ENCODE data around the gene ELMO3.

Gene ELMO3, protein sequence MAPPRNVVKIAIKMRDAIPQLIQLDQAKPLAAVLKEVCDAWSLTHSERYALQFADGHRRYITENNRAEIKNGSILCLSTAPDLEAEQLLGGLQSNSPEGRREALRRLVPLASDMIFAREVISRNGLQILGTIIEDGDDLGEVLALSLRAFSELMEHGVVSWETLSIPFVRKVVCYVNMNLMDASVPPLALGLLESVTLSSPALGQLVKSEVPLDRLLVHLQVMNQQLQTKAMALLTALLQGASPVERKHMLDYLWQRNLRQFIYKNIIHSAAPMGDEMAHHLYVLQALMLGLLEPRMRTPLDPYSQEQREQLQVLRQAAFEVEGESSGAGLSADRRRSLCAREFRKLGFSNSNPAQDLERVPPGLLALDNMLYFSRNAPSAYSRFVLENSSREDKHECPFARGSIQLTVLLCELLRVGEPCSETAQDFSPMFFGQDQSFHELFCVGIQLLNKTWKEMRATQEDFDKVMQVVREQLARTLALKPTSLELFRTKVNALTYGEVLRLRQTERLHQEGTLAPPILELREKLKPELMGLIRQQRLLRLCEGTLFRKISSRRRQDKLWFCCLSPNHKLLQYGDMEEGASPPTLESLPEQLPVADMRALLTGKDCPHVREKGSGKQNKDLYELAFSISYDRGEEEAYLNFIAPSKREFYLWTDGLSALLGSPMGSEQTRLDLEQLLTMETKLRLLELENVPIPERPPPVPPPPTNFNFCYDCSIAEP

DNA sequence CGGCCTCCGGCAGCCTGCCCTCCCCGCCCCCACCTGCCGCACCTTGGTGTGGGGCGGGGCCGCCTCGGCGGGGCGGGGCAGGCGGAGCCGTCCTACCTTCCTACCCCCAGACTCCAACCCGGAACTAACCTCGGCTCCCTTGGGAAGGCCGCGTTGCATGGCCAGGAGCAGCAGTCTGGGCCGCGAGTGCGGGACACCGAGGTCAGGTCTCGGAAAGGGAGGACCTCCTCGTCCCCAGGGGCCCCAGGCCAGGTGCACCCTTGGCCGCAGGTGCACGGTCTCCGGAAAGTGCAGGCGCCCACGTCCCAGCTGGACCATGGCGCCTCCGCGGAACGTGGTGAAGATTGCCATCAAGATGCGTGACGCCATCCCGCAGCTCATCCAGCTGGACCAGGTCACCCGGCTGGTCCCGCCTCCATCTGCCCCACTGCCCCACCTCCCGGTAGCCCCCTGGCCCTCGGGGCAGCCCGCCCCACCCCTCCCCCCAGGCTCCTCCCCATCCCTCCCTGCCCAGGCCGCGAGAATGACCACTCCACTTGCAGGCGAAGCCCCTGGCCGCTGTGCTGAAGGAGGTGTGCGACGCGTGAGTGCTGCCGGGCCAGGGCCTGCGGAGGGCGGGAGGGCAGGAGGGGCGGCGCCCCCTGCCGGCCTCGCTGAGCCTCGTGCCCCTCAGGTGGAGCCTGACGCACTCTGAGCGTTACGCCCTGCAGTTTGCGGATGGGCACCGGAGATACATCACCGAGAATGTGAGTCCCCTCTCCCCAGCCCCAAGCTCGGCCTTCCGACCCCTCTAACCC is at the start of gene ELMO3:
Gene ELMO3, plus strand, starts transcription at position 121 of the 797 bp plus-strand sequence. Its CDS starts 196 bp downstream, at position 317.
- DNase-seq = no peak

- DNase-seq = no peak
Measured at GRCh38 chr16:67149276-67150046, 49.5 kb upstream of the ELMO3 start.

GRCh38 chr16:67150047-67150832 is 48.7 kb upstream of the ELMO3 start:
- DNase-seq = no peak

DNA sequence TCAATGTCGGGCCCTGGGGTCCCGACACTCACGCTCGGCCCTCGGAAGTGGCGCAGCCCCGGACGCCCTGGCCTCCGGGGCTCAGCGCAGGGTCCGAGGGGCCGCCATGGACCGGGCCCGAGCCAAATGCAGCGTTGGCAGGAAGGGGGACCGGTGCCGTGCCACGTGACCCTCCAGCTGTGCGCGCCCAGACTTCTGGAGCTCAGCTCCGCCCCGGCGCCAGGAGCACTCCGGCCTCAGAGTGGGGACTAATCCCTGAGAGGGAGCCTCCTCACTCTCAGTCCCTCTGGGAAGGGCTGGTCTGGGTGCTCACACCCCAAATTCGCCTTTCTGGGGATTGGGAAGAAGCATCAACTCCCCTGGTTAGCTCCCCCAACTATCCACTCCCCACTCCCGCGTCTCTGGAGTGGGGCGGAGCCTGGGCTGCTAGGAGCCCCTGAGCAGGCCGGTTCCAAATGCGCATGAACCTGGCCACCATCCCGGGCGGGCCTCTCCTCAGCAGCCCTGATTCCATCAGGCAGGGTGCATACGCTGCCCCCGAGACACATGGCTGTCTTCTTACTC is 48.0 kb upstream of the ELMO3 start, which contains the start of gene B3GNT9:
Gene B3GNT9, minus strand, starts transcription at position 166 of the 564 bp plus-strand sequence. CDS start 513 bp downstream, outside the sequence.
- DNase-seq = no peak

- DNase-seq = no peak
Measured at GRCh38 chr16:67151431-67152097, 47.4 kb upstream of the ELMO3 start.

DNA sequence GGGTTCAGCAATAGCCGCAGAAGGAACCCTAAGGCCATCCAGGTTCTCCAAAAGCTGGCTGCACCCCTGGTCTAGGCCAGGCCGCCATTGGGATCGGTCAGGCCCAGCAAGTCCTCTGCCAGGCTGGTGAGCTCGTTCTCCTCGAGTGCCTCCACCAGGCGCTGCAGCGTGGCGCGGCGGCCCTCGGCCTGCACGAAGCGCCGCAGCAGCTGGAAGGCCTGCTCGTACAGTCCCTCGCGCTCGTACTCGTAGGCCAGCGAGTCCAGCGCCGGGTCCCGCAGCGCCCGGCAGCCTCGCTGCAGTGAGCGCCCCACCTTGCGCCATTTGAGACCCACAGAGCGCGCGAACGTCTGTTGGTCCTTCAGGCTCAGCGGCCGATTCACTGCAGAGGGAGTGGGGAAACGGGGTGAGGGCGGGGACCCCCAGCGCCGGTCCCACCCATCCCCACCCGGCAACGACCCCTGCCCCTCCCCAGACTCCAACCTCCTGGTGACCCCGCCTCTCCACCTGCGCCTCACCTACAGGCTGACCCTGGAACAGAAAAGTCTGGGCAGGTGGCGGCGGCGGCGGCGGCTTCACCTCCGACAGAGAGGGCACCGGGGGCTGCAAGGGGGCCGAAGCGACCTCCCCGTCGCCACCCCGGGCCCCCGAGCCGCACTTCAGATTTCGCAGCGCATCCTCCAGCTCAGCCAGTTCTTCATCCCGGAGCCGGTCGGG is 44.2 kb upstream of the ELMO3 start:
- no peak for DNase-seq

DNA sequence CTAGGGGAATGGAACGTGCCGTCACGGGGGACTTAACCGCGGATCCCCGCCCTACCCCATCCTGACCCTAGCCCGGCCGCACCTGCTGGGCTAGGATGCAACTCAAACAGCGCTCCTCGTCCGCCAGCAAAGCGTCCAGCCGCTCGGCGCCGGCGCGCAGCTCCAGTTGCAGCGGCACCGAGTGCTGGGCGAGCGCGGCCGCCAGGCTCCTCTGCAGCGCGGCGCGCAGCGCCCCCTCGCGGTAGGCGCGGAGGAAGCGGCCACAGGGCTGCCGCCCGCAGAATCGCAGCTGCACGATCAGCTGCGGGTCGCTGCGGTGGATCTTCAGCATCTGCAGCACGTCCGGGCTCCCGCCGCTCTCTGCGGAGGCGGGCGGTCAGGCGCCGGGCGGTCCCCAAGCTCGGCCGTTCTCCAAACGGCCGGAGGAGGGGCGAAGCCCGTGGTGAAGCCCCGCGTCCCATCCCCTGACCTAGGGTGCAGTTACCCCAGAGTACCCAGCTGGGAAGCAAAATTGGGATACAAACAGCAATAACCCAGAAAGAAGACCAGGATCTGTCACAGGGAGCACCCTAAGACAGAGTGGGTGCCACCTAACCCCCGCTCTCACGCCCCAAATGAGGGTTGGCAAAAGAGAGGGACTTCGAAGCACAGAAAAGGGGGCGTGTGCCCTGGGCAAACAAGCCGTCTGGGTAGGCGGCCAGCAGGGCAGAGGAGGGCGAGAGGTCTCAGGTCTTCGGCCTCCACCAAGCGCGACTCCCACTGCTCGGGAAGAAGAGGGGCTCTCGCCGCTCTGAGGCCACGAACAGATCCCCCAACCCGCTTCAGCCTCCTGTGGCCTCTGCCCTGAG is 43.4 kb upstream of the ELMO3 start:
- peak; percentile 54 to 68 (median 68) for DNase-seq

DNA sequence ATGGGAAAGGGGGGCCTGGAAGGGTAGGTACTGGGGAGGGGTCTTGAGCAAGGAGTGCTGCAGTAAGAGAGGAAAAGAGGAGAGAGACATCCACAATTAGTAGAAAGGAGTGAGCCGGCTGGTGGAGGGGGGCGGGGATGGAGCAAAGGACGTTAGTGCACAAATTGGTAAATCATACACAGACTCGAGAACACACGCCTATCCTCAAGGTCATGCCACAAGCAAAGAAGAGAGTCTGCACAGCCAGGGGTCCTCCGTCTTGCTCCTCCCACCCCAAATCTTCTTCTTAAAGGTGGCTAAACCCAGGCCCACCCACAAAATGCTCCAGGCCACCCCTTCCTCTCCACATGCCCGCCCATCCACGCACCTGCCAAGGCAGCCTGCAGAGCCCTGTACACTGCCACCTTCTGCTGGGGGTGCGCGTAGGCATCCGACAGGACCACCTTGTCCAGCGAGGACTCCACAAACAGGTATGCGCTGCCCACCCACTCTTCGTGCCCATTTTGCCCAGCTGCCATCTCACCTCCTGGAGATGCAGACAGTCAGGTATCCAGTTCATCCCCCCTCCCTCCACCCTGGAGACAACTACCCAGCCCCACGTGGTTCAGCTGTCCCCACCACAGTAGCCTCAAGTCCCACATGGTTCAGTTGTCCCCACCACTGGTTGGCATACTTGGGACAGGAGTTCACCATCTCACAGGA is 42.6 kb upstream of the ELMO3 start:
- DNase-seq = no peak

- DNase-seq = no peak
Measured at GRCh38 chr16:67157106-67157748, 41.7 kb upstream of the ELMO3 start.

DNA sequence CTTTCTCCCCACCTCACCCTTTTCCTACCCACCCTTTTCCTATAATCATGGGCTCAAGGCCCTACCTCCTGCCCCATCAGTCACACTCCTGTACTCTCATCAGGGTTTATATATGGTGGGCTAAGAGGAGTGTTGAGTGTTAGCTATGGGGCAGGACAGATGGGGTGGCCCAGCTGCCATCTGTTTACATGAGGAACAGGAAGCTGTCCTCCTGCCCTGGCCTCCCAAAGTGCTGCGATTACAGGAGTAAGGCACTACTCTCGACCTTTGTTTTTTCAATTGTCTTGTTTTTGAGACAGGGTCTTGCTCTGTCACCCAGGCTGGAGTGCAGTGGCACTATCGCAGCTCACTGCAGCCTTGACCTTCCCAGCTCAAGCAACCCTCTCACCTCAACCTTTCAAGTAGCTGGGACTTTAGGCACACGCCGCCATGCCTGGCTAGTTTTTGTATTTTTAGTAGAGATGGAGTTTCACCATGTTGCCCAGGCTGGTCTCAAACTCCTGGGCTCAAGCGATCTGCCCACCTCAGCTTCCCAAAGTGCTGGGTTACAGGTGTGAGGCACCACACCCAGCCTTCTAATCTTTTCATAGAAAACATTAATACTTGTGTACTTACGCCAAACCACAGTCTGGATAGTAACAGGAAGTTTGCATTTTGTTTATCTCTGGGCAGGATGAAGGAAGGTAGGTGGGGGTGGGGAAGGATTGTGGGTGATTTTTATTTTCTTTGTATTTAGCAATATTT is 40.9 kb upstream of the ELMO3 start:
- DNase-seq = no peak

DNA sequence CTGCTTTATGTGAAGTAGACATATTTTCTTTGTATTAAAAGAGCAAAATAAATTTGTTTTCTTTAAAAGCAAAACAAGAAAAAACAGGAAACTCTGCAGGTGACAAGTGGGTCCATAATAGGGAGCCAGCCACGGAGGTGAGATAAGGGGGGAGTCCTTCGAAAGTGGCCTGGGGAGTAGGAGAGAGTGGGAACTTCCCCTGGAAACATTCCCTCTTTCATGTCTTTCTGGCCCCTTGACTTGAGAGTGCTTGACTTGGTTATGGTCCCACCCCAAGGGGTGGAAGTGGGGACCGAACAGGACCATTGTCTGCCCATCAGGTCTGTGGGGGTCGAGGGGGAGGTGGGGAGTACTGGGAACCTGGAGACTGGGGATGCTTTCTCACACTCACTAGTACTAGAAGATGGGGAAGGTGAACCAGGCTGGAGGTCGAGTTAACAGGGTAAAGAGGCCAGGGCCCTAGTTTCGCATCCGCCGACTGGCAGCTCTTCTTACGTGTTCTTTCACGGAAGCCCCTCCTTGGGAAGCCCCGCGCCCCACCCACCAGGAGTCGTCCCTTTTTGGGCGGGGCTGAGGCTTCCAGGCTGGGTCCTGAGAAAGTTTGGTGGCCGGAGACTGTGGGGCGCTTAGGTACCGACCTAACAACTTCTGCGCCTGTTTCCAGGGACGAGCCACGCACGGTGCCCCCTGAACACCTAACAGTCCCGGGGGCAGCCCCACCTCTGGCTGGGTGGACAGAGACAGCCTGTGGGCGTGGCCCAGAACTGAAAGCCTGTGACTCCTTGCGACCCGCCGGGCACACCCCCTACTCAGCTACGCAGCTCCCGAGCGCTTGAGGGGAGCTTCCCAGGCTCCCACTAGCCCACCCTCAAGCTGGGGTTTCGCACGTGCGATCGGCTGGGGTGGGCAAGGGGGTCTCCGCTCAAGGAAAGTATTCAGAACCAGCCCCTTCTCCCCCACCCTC is 40.0 kb upstream of the ELMO3 start:
- peak; percentile 39 to 63 (median 54) for DNase-seq

DNA sequence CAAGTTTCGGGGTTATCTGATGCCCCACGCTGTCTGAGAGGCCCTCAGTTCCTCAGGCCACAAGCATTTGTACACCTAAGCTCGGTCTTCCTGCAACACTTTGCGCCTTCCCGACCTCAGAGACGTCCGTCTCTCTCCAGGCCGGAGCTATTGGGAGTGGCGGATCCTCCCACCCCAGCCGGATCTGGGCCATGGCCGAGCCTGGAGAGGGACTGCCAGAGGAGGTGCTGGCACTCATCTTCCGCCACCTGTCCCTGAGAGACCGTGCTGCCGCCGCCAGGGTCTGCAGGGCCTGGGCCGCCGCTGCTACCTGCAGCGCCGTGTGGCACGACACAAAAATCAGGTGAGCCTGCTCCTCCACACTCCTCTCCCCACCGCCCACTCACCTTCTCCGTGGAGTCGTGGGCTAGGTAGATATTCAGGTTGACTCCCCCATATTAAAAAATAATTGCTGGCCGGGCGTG is 37.3 kb upstream of the ELMO3 start:
- no peak for DNase-seq

GRCh38 chr16:67162506-67163163 is 36.3 kb upstream of the ELMO3 start:
- DNase-seq = no peak

DNA sequence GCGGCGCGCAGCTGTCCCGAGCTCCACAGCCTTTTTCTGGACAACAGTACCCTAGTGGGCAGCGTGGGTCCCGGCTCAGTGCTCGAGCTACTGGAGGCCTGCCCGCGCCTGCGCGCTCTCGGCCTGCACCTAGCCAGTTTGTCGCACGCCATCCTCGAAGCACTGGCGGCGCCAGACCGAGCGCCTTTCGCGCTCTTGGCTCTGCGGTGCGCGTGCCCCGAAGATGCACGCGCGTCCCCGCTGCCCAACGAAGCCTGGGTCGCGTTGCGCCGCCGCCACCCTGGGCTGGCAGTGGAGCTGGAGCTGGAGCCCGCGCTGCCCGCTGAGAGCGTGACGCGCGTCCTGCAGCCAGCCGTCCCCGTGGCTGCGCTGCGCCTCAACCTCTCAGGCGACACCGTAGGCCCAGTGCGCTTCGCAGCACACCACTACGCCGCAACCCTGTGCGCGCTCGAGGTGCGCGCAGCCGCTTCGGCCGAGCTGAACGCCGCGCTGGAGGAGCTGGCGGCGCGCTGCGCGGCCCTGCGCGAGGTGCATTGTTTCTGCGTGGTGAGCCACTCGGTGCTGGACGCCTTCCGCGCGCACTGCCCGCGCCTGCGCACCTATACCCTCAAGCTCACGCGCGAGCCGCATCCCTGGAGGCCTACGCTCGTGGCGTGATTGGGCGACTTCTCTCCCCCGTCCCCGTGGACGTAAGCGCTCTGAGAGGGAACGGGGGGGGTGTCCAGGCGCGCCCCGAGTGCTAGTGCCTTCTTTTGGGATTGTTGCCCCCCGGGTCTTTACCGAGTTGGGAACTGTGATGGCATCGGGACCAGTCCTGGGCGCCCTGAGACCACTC is 35.5 kb upstream of the ELMO3 start:
- DNase-seq = no peak

All from activated CD4-positive, CD25-positive, alpha-beta regulatory T cell (primary cell).